Neural cell (in vitro differentiated cells): ENCODE results near the gene TMEM107. TPM values are rescaled to one million over a fixed set of nuclear protein-coding genes. Genes with fewer than 3 reads are reported as not detected.

Experiments
- H2AFZ ChIP-seq: fragments of 200-600, 300-800 bp; sonication (generic), shearing (Covaris generic); 2 replicates; pipeline ENCODE4 v1.6.0; 2014; ENCODE audit warnings: low read depth, mild to moderate bottlenecking, antibody characterized with exemption, low read length, moderate library complexity
- H3F3A ChIP-seq: fragments of 200-600 bp; shearing (Covaris generic); 2 replicates; pipeline ENCODE4 v1.6.1; 2016; ENCODE audit warnings: mild to moderate bottlenecking, moderate library complexity, mixed read lengths, antibody characterized with exemption, low read length; ENCODE audit not compliant: insufficient read depth, poor library complexity, severe bottlenecking
- H3K27ac ChIP-seq: fragments of 200-600, 300-800 bp; sonication (generic), shearing (Covaris generic); 2 replicates; pipeline ENCODE4 v1.5.1; 2014; ENCODE audit warnings: mild to moderate bottlenecking, low read length, moderate library complexity
- H3K27me3 ChIP-seq: fragments of 300-800, 200-600 bp; sonication (generic), shearing (Covaris generic); 2 replicates; pipeline ENCODE4 v1.6.0; 2014; ENCODE audit warnings: mild to moderate bottlenecking, low read depth, low read length, moderate library complexity; ENCODE audit not compliant: insufficient read depth
- H3K36me3 ChIP-seq: fragments of 300-800, 200-600 bp; sonication (generic), shearing (Covaris generic); 2 replicates; pipeline ENCODE4 v1.5.1; 2014; ENCODE audit warnings: mild to moderate bottlenecking, antibody characterized with exemption, low read length, moderate library complexity; ENCODE audit not compliant: insufficient read depth
- H3K4me2 ChIP-seq: fragments of 300-800, 200-600 bp; sonication (generic), shearing (Covaris generic); 2 replicates; pipeline ENCODE4 v1.6.0; 2014; ENCODE audit warnings: mild to moderate bottlenecking, low read length
- H3K4me3 ChIP-seq: fragments of 300-800, 200-600 bp; sonication (generic), shearing (Covaris generic); 2 replicates; pipeline ENCODE4 v1.5.1; 2014; ENCODE audit warnings: mild to moderate bottlenecking, low read length, moderate library complexity
- H3K79me2 ChIP-seq: fragments of 200-600 bp; shearing (Covaris generic); replicated peaks from 2 replicates; pipeline ENCODE4 v1.6.0; 2014; ENCODE audit warnings: mild to moderate bottlenecking, low read length, moderate library complexity; ENCODE audit not compliant: insufficient read depth
- H3K9ac ChIP-seq: fragments of 300-800, 200-600 bp; sonication (generic), shearing (Covaris generic); 2 replicates; pipeline ENCODE4 v1.6.1; 2016; ENCODE audit warnings: mild to moderate bottlenecking, low read length, mixed read lengths
- H3K9me2 ChIP-seq: fragments of 200-600 bp; shearing (Covaris generic); 2 replicates; pipeline ENCODE4 v1.6.1; 2016; ENCODE audit warnings: mild to moderate bottlenecking, low read length, mixed read lengths; ENCODE audit not compliant: insufficient read depth
- H3K9me3 ChIP-seq: fragments of 200-600, 300-800 bp; sonication (generic), shearing (Covaris generic); 2 replicates; pipeline ENCODE4 v1.6.1; 2016; ENCODE audit warnings: mild to moderate bottlenecking, mixed run types, low read length, moderate library complexity, mixed read lengths
- H4K20me1 ChIP-seq: fragments of 200-600 bp; shearing (Covaris generic); 2 replicates; pipeline ENCODE4 v1.6.1; 2016; ENCODE audit warnings: mild to moderate bottlenecking, mixed run types; ENCODE audit not compliant: insufficient read depth
- EP300 ChIP-seq: fragments of 450-650 bp; conservative IDR thresholded peaks from 2 replicates; pipeline ENCODE4 v1.6.1; 2014; ENCODE audit warnings: antibody characterized with exemption, mild to moderate bottlenecking, moderate library complexity; ENCODE audit not compliant: poor library complexity, severe bottlenecking
- EZH2 ChIP-seq: fragments of 200-600, 300-800 bp; shearing (Covaris generic), sonication (generic); IDR thresholded peaks from 2 replicates; pipeline ENCODE4 v1.6.1; 2014; ENCODE audit warnings: antibody characterized with exemption, low read length, borderline replicate concordance, mild to moderate bottlenecking; ENCODE audit not compliant: insufficient read depth, poor library complexity, severe bottlenecking
- MXI1 ChIP-seq: fragments of 450-650 bp; conservative IDR thresholded peaks from 2 replicates; pipeline ENCODE4 v1.6.1; 2014; ENCODE audit warnings: antibody characterized with exemption, mild to moderate bottlenecking; ENCODE audit not compliant: poor library complexity, severe bottlenecking
- POLR2AphosphoS5 ChIP-seq: IDR thresholded peaks from 2 replicates; pipeline ENCODE4 v1.6.1; 2012
- RAD21 ChIP-seq: fragments of 450-650 bp; conservative IDR thresholded peaks from 2 replicates; pipeline ENCODE4 v1.6.1; 2014; ENCODE audit warnings: antibody characterized with exemption, mild to moderate bottlenecking, moderate library complexity
- SMC3 ChIP-seq: fragments of 450-650 bp; conservative IDR thresholded peaks from 2 replicates; pipeline ENCODE4 v1.6.1; 2014; ENCODE audit warnings: antibody characterized with exemption, mild to moderate bottlenecking, moderate library complexity; ENCODE audit not compliant: poor library complexity
- TAF1 ChIP-seq: IDR thresholded peaks from 2 replicates; pipeline ENCODE4 v1.6.1; 2012; ENCODE audit warnings: low read depth
- polyA plus RNA-seq: library from polyadenylated mRNA; depleted of rRNA; stranded (reverse); fragments of >200 nt; gene quantifications from 2 replicates; pipeline ENCODE4 v1.2.3, GENCODE V29; 2014
- TF ChIP-seq, protein P1 (sequence below): fragments of 450-650 bp; IDR thresholded peaks from 2 replicates; pipeline ENCODE4 v1.5.1; 2014; ENCODE audit warnings: antibody characterized with exemption, mild to moderate bottlenecking, moderate library complexity; ENCODE audit not compliant: poor library complexity, severe bottlenecking
- TF ChIP-seq, protein P2 (sequence below): IDR thresholded peaks from 2 replicates; pipeline ENCODE4 v1.6.1; 2012; ENCODE audit warnings: borderline replicate concordance

Gene TMEM107
- polyA plus RNA-seq, 1 donor from 2014 or later: 31.7 TPM

DNA sequence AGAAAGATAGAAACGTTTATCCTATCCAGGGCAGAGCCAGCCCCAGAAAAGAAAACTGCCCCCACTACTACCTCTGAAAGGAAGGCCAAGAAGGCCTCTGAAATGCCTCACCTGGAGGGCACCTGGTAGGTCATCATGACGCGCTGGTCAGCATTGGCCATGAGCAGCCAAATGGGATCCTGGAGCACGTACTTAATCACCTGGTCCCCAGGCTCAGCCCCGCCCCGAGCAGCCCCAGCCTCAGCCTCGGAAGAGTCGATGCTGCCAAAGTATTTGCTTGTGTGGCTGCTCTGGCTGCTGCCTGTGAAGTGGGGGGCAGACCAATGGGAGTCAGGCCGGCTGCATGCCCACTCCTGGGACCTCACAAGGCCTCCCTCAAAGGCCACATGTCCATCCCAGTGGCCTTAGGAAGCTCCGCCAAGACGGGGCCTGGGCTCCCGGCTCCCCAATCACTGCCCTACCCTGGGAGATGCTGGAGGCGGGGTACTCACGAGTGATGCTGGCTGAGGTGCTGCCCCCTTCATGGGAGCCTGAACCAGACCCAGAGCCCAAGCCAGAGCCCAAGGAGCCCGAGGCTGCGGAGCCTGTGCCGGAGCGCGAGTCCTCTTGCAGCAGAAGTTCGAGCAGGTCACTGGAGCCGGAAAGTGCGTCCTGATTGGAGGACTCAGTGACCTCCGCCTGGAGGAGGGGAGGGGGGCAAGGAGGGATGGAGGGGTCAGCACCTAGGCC is 33.9 kb downstream of the TMEM107 start:
- Histone ChIP-seq H3K9me3 (no peaks in the 10 kb centered on the region), H3K36me3 (no peaks in the 10 kb centered on the region), H3K4me3 (no peak overlapping the region), H3K27me3 (no peaks in the 10 kb centered on the region), H3K27ac (no peak overlapping the region), H3K4me2 (no peak overlapping the region), H3K79me2 (no peaks in the 10 kb centered on the region), H3K9me2 (no peaks in the 10 kb centered on the region), H3F3A (peaks cover 21% of the 10 kb centered on the region), H4K20me1 (no peaks in the 10 kb centered on the region), H2AFZ (no peak overlapping the region), H3K9ac (no peak overlapping the region)
- no peak for TF ChIP-seq POLR2AphosphoS5
- no peak for TF ChIP-seq RAD21

DNA sequence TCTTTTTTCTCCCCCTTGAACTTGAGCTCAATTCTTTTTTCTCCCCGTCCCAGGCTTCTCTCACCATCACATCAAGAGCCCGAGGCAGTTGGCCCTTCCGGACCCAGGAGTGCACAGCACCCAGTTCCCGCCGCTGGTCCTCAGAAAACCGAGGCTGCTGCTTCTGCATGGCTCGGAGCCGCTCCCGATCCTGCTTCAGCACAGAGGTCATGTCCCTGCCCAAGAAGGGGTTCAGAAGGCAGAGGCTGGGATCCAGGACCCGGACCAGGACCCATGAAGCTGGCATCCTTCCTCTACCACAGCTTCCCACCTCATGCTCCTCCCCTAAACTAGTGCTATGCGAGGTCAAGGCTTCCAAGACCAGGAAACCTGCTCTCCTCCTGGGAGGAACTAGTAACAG is 34.4 kb downstream of the TMEM107 start:
- no peaks in the 10 kb centered on the region for H3K27me3 ChIP-seq
- TF ChIP-seq SMC3: no peak
- no peak for TF ChIP-seq EZH2
- no peak for TF ChIP-seq TAF1
- no peak for TF ChIP-seq MXI1
- TF ChIP-seq, protein P1, sequence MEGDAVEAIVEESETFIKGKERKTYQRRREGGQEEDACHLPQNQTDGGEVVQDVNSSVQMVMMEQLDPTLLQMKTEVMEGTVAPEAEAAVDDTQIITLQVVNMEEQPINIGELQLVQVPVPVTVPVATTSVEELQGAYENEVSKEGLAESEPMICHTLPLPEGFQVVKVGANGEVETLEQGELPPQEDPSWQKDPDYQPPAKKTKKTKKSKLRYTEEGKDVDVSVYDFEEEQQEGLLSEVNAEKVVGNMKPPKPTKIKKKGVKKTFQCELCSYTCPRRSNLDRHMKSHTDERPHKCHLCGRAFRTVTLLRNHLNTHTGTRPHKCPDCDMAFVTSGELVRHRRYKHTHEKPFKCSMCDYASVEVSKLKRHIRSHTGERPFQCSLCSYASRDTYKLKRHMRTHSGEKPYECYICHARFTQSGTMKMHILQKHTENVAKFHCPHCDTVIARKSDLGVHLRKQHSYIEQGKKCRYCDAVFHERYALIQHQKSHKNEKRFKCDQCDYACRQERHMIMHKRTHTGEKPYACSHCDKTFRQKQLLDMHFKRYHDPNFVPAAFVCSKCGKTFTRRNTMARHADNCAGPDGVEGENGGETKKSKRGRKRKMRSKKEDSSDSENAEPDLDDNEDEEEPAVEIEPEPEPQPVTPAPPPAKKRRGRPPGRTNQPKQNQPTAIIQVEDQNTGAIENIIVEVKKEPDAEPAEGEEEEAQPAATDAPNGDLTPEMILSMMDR: no peak
- no peak for TF ChIP-seq RAD21
- TF ChIP-seq, protein P2, sequence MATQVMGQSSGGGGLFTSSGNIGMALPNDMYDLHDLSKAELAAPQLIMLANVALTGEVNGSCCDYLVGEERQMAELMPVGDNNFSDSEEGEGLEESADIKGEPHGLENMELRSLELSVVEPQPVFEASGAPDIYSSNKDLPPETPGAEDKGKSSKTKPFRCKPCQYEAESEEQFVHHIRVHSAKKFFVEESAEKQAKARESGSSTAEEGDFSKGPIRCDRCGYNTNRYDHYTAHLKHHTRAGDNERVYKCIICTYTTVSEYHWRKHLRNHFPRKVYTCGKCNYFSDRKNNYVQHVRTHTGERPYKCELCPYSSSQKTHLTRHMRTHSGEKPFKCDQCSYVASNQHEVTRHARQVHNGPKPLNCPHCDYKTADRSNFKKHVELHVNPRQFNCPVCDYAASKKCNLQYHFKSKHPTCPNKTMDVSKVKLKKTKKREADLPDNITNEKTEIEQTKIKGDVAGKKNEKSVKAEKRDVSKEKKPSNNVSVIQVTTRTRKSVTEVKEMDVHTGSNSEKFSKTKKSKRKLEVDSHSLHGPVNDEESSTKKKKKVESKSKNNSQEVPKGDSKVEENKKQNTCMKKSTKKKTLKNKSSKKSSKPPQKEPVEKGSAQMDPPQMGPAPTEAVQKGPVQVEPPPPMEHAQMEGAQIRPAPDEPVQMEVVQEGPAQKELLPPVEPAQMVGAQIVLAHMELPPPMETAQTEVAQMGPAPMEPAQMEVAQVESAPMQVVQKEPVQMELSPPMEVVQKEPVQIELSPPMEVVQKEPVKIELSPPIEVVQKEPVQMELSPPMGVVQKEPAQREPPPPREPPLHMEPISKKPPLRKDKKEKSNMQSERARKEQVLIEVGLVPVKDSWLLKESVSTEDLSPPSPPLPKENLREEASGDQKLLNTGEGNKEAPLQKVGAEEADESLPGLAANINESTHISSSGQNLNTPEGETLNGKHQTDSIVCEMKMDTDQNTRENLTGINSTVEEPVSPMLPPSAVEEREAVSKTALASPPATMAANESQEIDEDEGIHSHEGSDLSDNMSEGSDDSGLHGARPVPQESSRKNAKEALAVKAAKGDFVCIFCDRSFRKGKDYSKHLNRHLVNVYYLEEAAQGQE: no peak
- TF ChIP-seq POLR2AphosphoS5: no peak
- no peak for TF ChIP-seq EP300
- H3K27ac ChIP-seq: no peak overlapping the region
- H3K36me3 ChIP-seq: no peaks in the 10 kb centered on the region
- H3K4me3 ChIP-seq: no peak overlapping the region
- no peak overlapping the region for H2AFZ ChIP-seq
- H3K9me3 ChIP-seq: no peaks in the 10 kb centered on the region
- no peak overlapping the region for H3K9ac ChIP-seq
- H3K79me2 ChIP-seq: no peaks in the 10 kb centered on the region
- H3F3A ChIP-seq: peaks cover 21% of the 10 kb centered on the region
- no peak overlapping the region for H3K4me2 ChIP-seq
- no peaks in the 10 kb centered on the region for H3K9me2 ChIP-seq
- no peaks in the 10 kb centered on the region for H4K20me1 ChIP-seq
